Uterus (tissue), 4 donors: ENCODE measurements around the gene SREK1IP1. TPM values are rescaled to one million over a fixed set of nuclear protein-coding genes. Genes with fewer than 3 reads are reported as not detected.

Experiments used
- DNase-seq, 2 donors: peaks; one replicate each; pipeline ENCODE4 v3.0.0-alpha.2; 2019 to 2020
- H3K27ac ChIP-seq, 2 donors: fragments of 200-600 bp; sonication (generic); 1 replicate in 1 of 2; 2 replicates in 1 of 2; pipeline ENCODE4 v1.5.1; 2016 to 2018
- H3K27me3 ChIP-seq, 2 donors: fragments of 200-600 bp; sonication (generic); one replicate each; pipeline ENCODE4 v1.5.1; 2018 to 2019; ENCODE audit warnings: control low read depth in 1 of 2
- H3K36me3 ChIP-seq, 2 donors: fragments of 200-600 bp; sonication (generic); one replicate each; pipeline ENCODE4 v1.5.1; 2019; ENCODE audit warnings: control low read depth in 1 of 2
- H3K4me1 ChIP-seq, 2 donors: fragments of 200-600 bp; sonication (generic); one replicate each; pipeline ENCODE4 v1.5.1; 2018 to 2019; ENCODE audit warnings: control low read depth in 1 of 2
- H3K4me3 ChIP-seq, 2 donors: fragments of 200-600 bp; sonication (generic); 1 replicate in 1 of 2; 2 replicates in 1 of 2; pipeline ENCODE4 v1.5.1; 2018 to 2019; ENCODE audit warnings: mild to moderate bottlenecking in 1 of 2
- H3K9me3 ChIP-seq, 2 donors: fragments of 200-600 bp; sonication (generic); one replicate each; pipeline ENCODE4 v1.5.1; 2019; ENCODE audit warnings: control low read depth in 1 of 2
- CTCF ChIP-seq, 4 experiments: fragments of 200-600 bp in 2 of 4; fragments of 450-650 bp in 2 of 4; sonication (generic) in 2 of 4; IDR thresholded peaks; one replicate each; pipeline ENCODE4 v1.5.1; 2016 to 2019; ENCODE audit warnings: antibody characterized with exemption in 4 of 4, mild to moderate bottlenecking in 2 of 4, moderate library complexity in 1 of 4
- POLR2A ChIP-seq, 2 donors: fragments of 450-650 bp; IDR thresholded peaks; one replicate each; pipeline ENCODE4 v1.6.1; 2016; ENCODE audit warnings: antibody characterized with exemption in 2 of 2, mild to moderate bottlenecking in 1 of 2, moderate library complexity in 1 of 2
- intact Hi-C: fragments of 100-400 bp; cut with DNase I; formaldehyde crosslinking; loops from one replicate; pipeline ENCODE4 v1.15.1; 2023; ENCODE audit warnings: low total_unique reads
- total RNA-seq, 4 donors: library from RNA; depleted of rRNA in 3 of 4; stranded (reverse); fragments of >200 nt in 3 of 4; gene quantifications; one replicate each; pipeline versions ENCODE4 v1.1.0 to v1.2.4, GENCODE V29; 2014 to 2023
- donor health status: DM: yes; HTN: yes; CAD: no.

Gene SREK1IP1
- total RNA-seq, 4 donors from 2014 or later: 3.6 to 28.4 (median 18.0) TPM

GRCh38 chr5:64749385-64749784 lies 19.1 kb downstream of the SREK1IP1 start:
- Histone ChIP-seq H3K27me3 (no peaks in the 10 kb centered on the region), H3K4me1 (no peaks in the 10 kb centered on the region), H3K27ac (no peak overlapping the region), H3K4me3 (no peak overlapping the region), H3K9me3 (no peaks in the 10 kb centered on the region), H3K36me3 (no peaks in the 10 kb centered on the region)
- intact Hi-C loops: no loop called here
- no peak for TF ChIP-seq CTCF (IDR thresholded peaks at IDR 0.05)
- no peak for TF ChIP-seq POLR2A (IDR thresholded peaks at IDR 0.05)
- DNase-seq: no peak

GRCh38 chr5:64746446-64746845 lies 22.0 kb downstream of the SREK1IP1 start:
- no peaks in the 10 kb centered on the region for H3K9me3 ChIP-seq
- no peaks in the 10 kb centered on the region for H3K36me3 ChIP-seq
- no peaks in the 10 kb centered on the region for H3K4me1 ChIP-seq
- H3K4me3 ChIP-seq: no peak overlapping the region
- TF ChIP-seq POLR2A (IDR thresholded peaks at IDR 0.05): no peak
- no peak for TF ChIP-seq CTCF (IDR thresholded peaks at IDR 0.05)
- no peak overlapping the region for H3K27ac ChIP-seq
- H3K27me3 ChIP-seq: no peaks in the 10 kb centered on the region
- intact Hi-C loops: no loop called here
- no peak for DNase-seq

- intact Hi-C loops: no loop called here
- Histone ChIP-seq H3K9me3 (no peaks in the 10 kb centered on the region), H3K4me3 (no peak overlapping the region), H3K4me1 (no peaks in the 10 kb centered on the region), H3K36me3 (no peaks in the 10 kb centered on the region), H3K27me3 (no peaks in the 10 kb centered on the region), H3K27ac (no peak overlapping the region)
- no peak for DNase-seq
- TF ChIP-seq POLR2A (IDR thresholded peaks at IDR 0.05): no peak
- no peak for TF ChIP-seq CTCF (IDR thresholded peaks at IDR 0.05)
These were observed 23.6 kb downstream of the SREK1IP1 start for GRCh38 chr5:64744914-64745313.

GRCh38 chr5:64742821-64743220 lies 25.7 kb downstream of the SREK1IP1 start:
- H3K9me3 ChIP-seq: no peaks in the 10 kb centered on the region
- no peak for TF ChIP-seq CTCF (IDR thresholded peaks at IDR 0.05)
- TF ChIP-seq POLR2A (IDR thresholded peaks at IDR 0.05): no peak
- no peaks in the 10 kb centered on the region for H3K27me3 ChIP-seq
- no peak for DNase-seq
- H3K36me3 ChIP-seq: no peaks in the 10 kb centered on the region
- H3K27ac ChIP-seq: no peak overlapping the region
- H3K4me1 ChIP-seq: no peaks in the 10 kb centered on the region
- no peak overlapping the region for H3K4me3 ChIP-seq
- intact Hi-C loops: no loop called here

- no peak overlapping the region for H3K4me3 ChIP-seq
- TF ChIP-seq CTCF (IDR thresholded peaks at IDR 0.05): no peak
- no peak for TF ChIP-seq POLR2A (IDR thresholded peaks at IDR 0.05)
- no peak for DNase-seq
- intact Hi-C loops: no loop called here
- H3K27me3 ChIP-seq: no peaks in the 10 kb centered on the region
- no peaks in the 10 kb centered on the region for H3K4me1 ChIP-seq
- no peaks in the 10 kb centered on the region for H3K9me3 ChIP-seq
- H3K27ac ChIP-seq: no peak overlapping the region
- no peaks in the 10 kb centered on the region for H3K36me3 ChIP-seq
These were observed 26.1 kb downstream of the SREK1IP1 start for GRCh38 chr5:64742411-64742810.
